VCaP (cell line): ENCODE measurements around the gene PRRC1.

ENCODE experiments used
- H3K27ac ChIP-seq: fragments of 450-650 bp; 2 replicates; pipeline ENCODE4 v1.5.1; 2017
- CTCF ChIP-seq: fragments of 450-650 bp; conservative IDR thresholded peaks from 2 replicates; pipeline ENCODE4 v1.5.1; 2017; ENCODE audit warnings: mild to moderate bottlenecking, moderate library complexity

PRRC1 gene

GRCh38 chr5:127506616-127507015 is 10.8 kb upstream of the PRRC1 start:
- no peak overlapping the region for H3K27ac ChIP-seq
- TF ChIP-seq CTCF, result no peak

GRCh38 chr5:127508644-127509373 is 8.6 kb upstream of the PRRC1 start:
- no peak for TF ChIP-seq CTCF
- H3K27ac ChIP-seq, result no peak overlapping the region

- no peak overlapping the region for H3K27ac ChIP-seq
Measured at GRCh38 chr5:127513408-127513970, 4.0 kb upstream of the PRRC1 start.

DNA sequence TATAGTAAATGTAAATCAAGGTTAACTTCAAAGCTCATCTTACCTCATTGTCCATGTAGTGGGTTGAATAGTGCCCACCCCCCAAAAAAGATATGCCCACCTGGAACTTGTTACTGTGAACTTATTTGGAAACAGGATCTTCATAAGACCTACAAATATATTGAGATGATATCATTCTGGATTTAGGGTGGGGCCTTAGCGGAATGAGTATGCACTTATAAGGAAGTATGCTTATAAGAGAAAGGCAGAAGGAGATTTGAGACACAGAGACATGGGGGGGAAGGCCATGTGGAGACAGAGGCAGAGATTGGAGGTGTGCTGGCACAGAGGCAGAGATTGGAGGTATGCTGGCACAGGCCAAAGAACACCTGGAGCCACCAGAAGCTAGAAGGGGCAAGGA is 2.6 kb upstream of the PRRC1 start:
- no peak for TF ChIP-seq CTCF
- H3K27ac ChIP-seq, result no peak overlapping the region

More at GRCh38 chr5:127513408-127513970, 4.0 kb upstream of the PRRC1 start:
- TF ChIP-seq CTCF, result no peak

DNA sequence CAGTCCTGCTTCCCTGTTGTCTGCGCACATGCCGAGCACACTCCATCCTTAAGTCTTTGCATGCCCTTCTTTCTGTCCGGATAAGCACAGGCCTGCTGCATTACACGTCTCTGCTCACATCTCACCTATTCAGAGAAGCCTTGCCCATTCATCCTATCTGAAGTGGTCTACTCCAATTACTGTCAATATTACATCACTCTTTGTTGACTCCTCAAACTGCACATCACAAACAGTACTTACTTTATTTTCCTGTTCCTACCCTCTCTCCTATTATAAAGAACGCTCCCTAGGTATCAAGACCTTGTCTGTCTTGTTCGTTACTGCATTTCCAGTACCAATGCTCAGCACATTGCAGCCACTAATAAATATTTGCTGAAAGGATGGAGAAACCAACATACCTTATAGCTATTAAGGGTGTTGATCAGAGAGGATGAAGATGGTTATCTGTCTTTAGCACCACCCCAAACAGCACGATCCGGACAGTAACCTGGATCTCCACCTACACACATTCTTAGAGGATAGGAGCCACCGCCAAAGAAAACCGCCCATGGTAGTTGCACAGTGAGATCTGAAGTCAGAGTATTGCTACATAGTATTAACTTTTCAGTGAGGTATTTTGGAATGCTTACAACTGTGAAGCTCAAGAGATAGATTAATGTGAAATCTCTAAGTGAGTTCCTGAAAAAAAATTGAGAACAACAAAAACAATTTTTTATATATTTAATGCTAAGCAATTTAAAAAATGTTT is 1.6 kb upstream of the PRRC1 start:
- peak overlapping the region; percentile 3; the same call in 1 of the 2 replicates for H3K27ac ChIP-seq
- no peak for TF ChIP-seq CTCF

DNA sequence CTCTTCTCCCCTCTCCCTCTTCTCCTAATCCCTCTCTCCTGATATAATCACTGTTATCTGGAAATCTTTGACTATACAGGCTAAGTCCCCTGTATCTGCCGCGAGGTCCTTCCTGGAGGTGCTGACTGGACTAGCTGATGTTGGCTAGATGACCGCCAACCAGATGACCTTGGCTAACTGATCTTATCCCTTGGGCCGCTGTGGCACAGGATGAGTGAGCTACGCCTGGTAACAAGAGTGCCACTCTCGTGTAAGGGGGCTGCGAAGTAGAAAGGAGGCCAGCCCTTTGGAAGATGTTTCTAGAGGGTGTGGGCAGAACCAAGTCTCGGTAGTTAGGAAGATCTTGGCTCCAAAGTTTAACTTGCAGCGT is 345 bp upstream of the PRRC1 start:
- peak overlapping the region; percentile 85 for H3K27ac ChIP-seq
- no peak for TF ChIP-seq CTCF

GRCh38 chr5:127518319-127518621 is 830 bp downstream of the PRRC1 start:
- H3K27ac ChIP-seq, result peak overlapping the region; percentile 85
- TF ChIP-seq CTCF, result no peak
